D721Med (cell line): ENCODE results near the gene MCEMP1.
A peak's percentile ranks its signal among the peaks of the same experiment; 100 is the strongest.

Experiments used
- DNase-seq: peaks from one replicate; pipeline ENCODE4 v3.0.0; 2011; ENCODE audit warnings: low spot score; ENCODE audit not compliant: insufficient read length
- FAIRE-seq: peaks from 2 replicates; lab custom pipeline; 2011; peaks lifted over from hg19 to GRCh38; lab: Jason Lieb, UNC
- CTCF ChIP-seq: IDR thresholded peaks from 2 replicates; pipeline ENCODE4 v1.5.1; 2012; ENCODE audit warnings: mild to moderate bottlenecking, control low read depth; ENCODE audit not compliant: insufficient read depth; ENCODE audit errors: missing control alignments

Gene MCEMP1

GRCh38 chr19:7663706-7664105 lies 13.2 kb upstream of the MCEMP1 start:
- DNase-seq = no peak
- TF ChIP-seq CTCF = no peak
- FAIRE-seq = no peak

GRCh38 chr19:7665076-7665475 lies 11.8 kb upstream of the MCEMP1 start:
- no peak for TF ChIP-seq CTCF
- FAIRE-seq = no peak
- no peak for DNase-seq

GRCh38 chr19:7668842-7669241 lies 8.0 kb upstream of the MCEMP1 start, which contains the start of gene RETN:
RETN (plus strand) TSS chr19:7669049; CDS start chr19:7669327, 278 bp downstream.
- DNase-seq = no peak
- FAIRE-seq = no peak
- no peak for TF ChIP-seq CTCF

- FAIRE-seq (no peak), DNase-seq (no peak)
- no peak for TF ChIP-seq CTCF
Measured at GRCh38 chr19:7669641-7670040, 7.2 kb upstream of the MCEMP1 start.

- TF ChIP-seq CTCF = no peak
- no peak for FAIRE-seq
- peak; percentile 67 for DNase-seq
Measured at GRCh38 chr19:7670150-7670783, 6.6 kb upstream of the MCEMP1 start.

- no peak for TF ChIP-seq CTCF
- DNase-seq = no peak
- FAIRE-seq = no peak
Measured at GRCh38 chr19:7670790-7671189, 6.1 kb upstream of the MCEMP1 start.

- TF ChIP-seq CTCF = no peak
- DNase-seq = no peak
- FAIRE-seq = no peak
Measured at GRCh38 chr19:7672522-7672921, 4.4 kb upstream of the MCEMP1 start.
